Heart left ventricle (tissue), 13 donors: ENCODE data around the gene SMARCA1.
A peak's percentile ranks its signal among the peaks of the same experiment; 100 is the strongest.

Experiments used
- CTCF ChIP-seq, 12 donors: fragments of 200-600 bp; sonication (generic) in 4 of 12; IDR thresholded peaks; one replicate each; pipeline versions ENCODE4 v1.5.0 to v1.8.0; 2018 to 2022; ENCODE audit warnings: antibody characterized with exemption in 12 of 12, mild to moderate bottlenecking in 5 of 12
- POLR2A ChIP-seq, 2 donors: fragments of 450-650 bp; IDR thresholded peaks; one replicate each; pipeline ENCODE4 v1.6.1; 2017; ENCODE audit warnings: antibody characterized with exemption in 2 of 2, mild to moderate bottlenecking in 2 of 2, moderate library complexity in 2 of 2
- donor health status: ischemic (EF 13 %, LVEDD 7.1; RV severe dilation, severe dysfunction).
- donor health status: DM: no; HTN: yes; CAD: no.
- donor health status: DM: no; HTN: no; CAD: no.
- donor health status: ischemic (EF 25% LVEDD 6.9; RV normal size, moderate dysfunction).
- donor health status: ischemic (EF 25% LVEDD 5.7; RV mildly dilated, moderate dysfunction).
- donor health status: ischemic (EF 35%, LVEDD 5.7; RV mildly dilated, moderate dysfunction).
- donor health status: nonischemic (EF 11% LVEDD 7.7; RV severe dilation, severe dysfunction).
- donor health status: DM: yes; HTN: yes; CAD: no.
- donor health status: PGD.
- donor health status: ischemic (EF 29% LVEDD 5.4; RV normal size, mild dysfunction).
- donor health status: nonischemic (EF 23%, LVEDD 6.1; RV moderate dilation, normal function).

DNA sequence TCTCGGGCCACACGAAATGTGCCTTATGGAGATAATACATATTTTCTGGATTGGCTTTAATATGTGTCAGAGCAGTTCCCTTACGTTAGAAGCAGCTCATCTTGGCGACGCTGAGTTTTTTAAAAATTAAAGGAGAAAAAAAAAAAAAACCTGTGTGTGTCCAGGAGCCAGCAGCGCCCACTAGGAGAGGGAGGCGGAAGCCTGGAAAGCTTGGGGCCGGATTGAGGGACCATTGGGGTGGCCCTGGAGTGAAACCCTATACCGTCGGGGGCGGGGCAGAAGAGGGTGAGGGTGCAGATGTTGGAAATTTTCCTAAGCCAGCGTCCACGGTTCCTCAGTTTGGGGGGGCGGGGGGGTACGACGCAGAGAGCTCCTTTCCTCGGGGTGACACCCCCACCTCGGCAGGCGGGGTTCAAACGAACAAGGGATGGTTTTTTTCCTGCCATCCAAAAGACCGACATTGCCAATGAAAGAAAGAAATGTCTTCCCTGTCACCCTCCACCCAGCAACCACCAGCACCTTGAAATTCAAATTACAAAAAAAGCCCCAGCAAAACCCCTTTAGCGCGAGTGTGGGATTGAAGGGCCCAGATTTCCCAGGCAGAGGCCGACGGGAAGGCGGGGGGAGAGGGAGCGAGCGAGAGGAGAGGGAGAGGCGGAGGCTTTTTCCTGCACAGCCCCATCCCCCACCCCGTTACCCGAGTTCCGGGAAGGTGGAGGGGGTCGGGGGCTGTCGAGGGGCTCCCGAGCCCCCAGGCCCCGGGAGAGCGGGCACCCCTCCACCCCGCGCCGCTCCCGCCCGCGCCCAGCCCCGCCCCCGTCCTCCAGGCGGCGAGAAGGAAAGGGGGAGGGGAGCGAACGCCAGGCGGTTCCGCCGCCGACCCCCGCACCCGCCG is 859 bp downstream of the SMARCA1 start:
- TF ChIP-seq CTCF (IDR thresholded peaks at IDR 0.05): peak in 2 of 12 donors; percentile 18 to 22
- TF ChIP-seq POLR2A (IDR thresholded peaks at IDR 0.05): no peak
